ENCODE results near the gene GAB2.
"Not testable (repeated sequence)": the region's sequence is repeated elsewhere in the genome, so short reads cannot be mapped to it uniquely, and the experiment has no call there.

GAB2 gene

GRCh38 chr11:78271801-78272200 is 145.8 kb downstream of the GAB2 start:
- not testable (repeated sequence) for DNase-seq

DNA sequence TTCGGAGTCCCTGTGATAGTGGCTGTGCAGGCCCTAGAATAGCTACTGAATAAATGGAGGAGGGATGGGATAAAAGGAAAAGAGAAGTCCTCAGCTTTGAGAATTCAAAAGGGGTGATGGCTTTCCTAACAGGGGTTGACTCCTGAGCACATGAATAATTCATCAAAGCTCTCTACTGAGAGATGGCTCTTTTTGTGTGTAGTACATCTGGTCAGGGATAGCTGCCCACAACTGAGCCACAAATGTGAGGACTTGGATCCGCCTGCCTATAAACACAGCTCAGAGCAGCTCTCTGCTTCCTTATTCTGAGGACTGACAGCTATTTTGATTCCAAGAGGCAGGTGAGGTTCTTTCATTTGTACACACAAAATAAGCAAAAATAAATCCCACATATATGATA is 146.6 kb downstream of the GAB2 start:
- no peak for DNase-seq

DNA sequence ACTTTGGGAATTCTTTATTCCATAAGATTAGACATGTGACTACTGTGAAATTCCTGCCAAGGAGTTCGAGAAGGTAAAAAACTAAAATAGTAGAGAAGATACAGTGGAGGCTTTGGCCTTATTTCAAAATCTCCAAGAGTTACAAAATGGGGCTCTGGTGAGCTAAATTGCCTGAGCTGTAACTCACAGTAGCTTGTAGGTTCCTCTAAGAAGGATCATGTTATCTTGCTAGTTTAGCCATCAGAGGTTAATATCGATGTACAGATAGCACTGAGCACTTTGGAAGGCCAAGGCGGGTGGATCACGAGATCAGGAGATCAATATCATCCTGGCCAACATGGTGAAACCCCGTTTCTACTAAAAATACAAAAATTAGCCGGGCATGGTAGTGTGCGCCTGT is 147.8 kb downstream of the GAB2 start:
- DNase-seq, result no peak

DNA sequence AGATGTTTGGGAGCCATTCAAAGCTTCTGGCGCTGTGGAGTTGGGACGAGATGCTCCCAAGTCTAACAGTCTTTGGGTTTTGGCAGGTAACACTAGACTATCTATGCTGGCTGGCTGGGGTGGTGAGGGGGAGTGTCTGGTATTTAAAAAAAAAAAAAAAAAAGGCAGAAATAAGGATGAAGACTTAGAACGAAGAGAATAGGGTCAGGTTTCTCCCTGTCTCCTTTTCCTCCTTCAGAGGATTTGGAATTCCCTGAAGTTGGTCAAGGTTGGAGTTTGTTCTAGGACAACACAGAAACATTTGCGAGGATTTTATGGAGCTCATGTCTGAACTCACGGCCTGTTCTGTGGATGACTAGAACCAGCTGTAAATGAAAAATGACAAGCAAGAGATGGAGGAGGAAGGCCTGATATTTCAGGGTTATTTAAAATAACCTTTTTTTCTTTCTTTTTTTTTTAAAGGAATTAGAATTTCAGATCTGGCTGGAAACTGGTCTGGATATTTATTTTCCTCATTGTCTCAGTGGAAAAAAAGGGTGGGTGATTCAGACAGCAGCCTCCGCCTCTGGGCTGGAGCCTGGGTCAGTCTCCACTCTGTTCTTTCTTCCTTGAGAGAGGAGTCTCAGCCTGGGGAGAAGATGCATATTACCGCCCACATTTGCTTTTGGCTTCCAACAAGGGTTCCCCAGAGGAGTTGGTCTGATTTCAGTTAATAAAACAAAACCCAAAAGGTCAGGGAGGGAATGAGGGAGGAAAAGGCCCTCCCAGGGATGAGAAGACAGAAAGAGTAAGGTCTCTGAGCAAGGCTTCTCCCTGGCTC is 148.8 kb downstream of the GAB2 start:
- no peak for DNase-seq

- no peak for DNase-seq
These were observed 151.2 kb downstream of the GAB2 start for GRCh38 chr11:78266451-78266850.

DNA sequence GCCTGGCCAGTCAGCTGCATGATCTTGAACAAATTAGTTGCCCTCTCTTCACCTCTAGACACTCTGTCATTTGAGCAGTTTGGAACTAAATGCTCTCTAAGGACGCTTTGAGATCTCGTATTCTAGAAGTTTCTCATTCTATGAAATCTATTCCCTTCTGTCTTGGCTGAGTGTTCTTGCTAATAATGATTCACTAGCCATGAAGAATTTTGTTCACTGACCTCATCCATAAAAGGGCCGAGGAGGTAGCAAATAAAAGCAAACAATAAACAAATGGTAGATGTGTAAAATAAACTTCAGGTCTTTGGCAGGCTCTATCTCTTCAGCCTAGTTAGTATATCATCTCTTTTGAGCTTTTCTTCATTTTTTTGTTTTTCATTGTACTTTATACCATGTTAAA is 152.3 kb downstream of the GAB2 start:
- DNase-seq, result no peak

- no peak for DNase-seq
These were observed 154.9 kb downstream of the GAB2 start for GRCh38 chr11:78262691-78263090.

DNA sequence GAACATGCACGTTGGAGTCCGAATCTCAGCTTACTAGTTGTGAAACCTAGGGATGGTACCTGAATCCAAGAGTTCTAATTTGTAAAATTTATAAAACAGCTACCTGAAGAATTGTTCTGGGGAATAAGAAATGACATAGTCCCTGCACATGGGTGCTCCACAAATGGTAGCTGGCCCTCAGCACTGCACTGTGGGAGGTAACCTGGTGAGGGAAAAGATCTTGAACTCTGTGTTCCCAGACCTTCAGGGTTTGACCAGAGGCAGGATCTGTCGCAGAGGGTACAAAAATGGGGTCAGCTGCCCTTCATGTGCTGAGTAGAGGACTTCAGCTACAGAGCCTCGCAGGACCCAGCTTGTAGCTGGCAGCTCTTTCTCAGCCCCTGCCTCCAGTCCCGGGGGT is 155.4 kb downstream of the GAB2 start:
- DNase-seq, result no peak

- no peak for DNase-seq
These were observed 155.8 kb downstream of the GAB2 start for GRCh38 chr11:78261828-78262227.

- DNase-seq, result no peak
These were observed 156.3 kb downstream of the GAB2 start for GRCh38 chr11:78261367-78261766.

DNA sequence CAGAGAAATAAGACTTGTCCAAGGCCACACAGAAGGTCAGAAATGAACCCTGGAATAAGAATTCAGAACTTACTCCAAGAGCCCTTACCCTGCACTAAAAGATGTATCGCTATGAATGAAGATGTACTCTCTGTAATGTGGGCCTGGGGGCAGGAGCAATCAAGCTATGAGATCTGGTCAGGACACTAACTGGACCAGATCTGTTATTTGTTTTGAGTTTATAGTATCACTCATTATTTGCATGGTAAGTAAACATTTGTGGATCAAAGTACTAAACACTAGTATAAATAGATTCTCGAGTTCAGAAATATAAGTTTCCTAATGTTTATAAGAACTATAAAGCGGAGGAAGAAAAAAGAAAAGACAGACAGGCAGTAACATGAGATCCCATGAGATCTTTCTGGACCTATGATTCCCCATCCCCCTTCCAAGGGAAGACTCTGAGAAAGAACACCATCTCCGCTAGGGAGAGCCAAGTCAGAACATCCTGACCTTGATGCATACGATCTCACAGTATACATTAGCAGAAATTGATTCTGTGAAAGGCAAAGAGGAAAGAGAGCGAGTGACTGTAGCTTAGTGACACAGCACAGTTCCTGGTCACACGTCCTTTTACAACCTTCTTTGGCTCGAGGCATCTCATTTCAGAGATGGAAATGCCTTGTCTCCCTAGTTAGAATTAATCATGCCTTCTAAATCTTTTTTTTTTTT is 157.7 kb downstream of the GAB2 start:
- no peak for DNase-seq

DNA sequence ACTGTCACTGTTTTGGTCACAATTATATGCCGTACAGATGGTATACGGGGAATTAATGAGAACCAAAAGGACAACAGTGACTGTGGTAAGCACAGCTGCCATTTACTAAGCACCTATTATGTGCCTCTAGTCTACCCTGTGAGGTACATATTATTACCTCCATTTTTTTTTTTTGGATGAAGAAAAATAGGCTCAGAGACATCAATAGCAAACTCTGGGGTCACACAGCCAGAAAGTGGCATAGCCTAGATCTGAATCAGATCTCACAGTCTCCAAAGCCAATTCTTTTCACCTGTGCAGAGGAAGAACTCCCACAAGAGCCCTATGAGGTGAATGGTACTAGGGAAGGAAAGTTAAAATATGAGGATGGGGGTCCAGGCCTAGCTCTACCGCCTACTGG is 160.0 kb downstream of the GAB2 start:
- no peak for DNase-seq

GRCh38 chr11:78256962-78257361 is 160.7 kb downstream of the GAB2 start:
- DNase-seq, result no peak

DNA sequence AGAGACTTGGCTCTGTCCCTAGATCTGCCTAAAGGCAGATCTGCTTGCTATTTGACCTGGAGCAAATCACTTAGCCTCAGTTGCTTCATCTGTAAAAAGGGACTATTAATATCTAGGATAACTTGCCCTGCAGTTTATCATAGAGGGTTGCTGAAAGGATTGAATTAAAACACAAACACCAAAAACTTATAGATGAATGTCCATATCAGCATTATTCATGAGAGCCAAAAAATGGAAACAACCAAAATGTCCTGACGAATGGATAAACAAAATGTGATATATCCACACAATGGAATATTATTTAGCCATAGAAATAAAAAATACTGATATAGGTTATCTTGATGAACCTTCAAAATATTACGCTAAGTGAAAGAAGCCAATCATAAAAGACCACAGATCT is 161.7 kb downstream of the GAB2 start:
- DNase-seq, result no peak

- DNase-seq, result no peak
These were observed 163.4 kb downstream of the GAB2 start for GRCh38 chr11:78254268-78254667.

DNA sequence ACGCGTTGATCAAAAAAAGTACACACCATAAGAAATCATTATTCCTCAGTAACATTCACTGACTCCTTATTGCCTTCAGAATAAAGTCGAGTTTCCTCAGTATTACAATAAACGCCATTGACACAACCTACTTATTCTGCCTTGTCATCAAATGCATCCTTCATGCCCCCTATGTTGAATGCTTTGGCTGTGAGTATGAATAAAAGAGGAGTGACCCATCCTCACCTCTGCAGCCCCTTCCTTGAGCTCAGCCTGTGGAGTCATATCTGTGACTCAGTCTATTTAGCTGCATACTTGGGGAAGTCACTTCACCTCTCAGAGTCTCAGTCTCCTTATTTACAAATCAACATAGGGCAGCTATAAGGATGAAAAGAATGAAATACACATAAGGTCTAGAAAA is 163.8 kb downstream of the GAB2 start:
- no peak for DNase-seq

GRCh38 chr11:78251083-78251775 is 166.4 kb downstream of the GAB2 start:
- DNase-seq, result no peak

- DNase-seq, result no peak
These were observed 167.5 kb downstream of the GAB2 start for GRCh38 chr11:78250099-78250498.

DNA sequence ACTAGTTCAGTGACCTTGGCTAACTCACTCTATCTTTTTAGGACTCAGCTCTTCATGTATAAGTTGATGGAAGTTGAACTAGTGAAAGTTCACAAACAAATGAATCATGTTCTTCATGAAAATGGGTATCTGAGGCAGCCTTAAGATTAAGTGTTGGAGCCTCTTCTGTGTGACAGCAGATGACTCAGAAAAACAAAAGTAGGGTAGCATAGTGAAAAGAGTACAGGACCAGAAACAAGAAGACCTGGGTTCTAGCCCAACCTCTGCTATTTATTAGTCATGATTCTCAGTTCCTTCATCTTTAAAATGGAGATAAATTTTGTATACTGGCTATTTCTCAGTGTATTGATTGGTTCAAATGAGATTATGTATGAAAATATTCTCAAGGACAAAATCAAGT is 168.7 kb downstream of the GAB2 start:
- DNase-seq, result no peak

- DNase-seq, result no peak
These were observed 169.4 kb downstream of the GAB2 start for GRCh38 chr11:78248191-78248590.

GRCh38 chr11:78244546-78245255 is 172.9 kb downstream of the GAB2 start:
- DNase-seq, result peak in 1 of 2 experiments; percentile 14

- DNase-seq, result peak in 1 of 2 experiments; percentile 44
These were observed 173.5 kb downstream of the GAB2 start for GRCh38 chr11:78244080-78244479.

DNA sequence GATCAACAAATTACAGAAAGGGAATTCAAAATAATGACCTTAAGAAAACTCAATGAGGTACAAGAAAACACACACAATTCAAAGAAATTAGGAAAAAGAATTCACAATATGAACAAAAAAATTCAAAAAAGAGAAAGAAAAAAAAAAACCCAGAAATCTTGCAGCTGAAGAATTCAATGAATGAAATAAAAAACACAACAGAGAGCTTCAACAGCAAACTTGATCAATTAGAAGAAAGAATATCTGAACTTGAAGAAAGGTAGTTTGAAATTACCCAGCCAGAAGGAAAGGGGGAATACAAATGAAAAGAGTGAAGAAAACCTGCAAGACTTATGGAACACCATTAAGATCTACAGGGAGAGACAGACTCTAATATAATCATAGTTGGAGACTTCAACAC is 176.1 kb downstream of the GAB2 start:
- DNase-seq, result no peak
